ENCODE results near the gene SPSB4.

SPSB4 gene

GRCh38 chr3:141051443-141052200 is 475 bp downstream of the SPSB4 start (continued):
- TF ChIP-seq ZSCAN23 (tag by site-specific recombination; IDR thresholded peaks at IDR 0.05) (no peak), ZNF521 (tag by site-specific recombination; IDR thresholded peaks at IDR 0.05) (no peak), AEBP2 (tag by site-specific recombination; IDR thresholded peaks at IDR 0.05; ENCODE audit: borderline replicate concordance) (no peak), ZNF785 (tag by site-specific recombination; IDR thresholded peaks at IDR 0.05) (no peak), BCL11A (tag by site-specific recombination; IDR thresholded peaks at IDR 0.05; ENCODE audit: low read depth) (no peak), ZNF660 (tag by site-specific recombination; IDR thresholded peaks at IDR 0.05) (0 out of 2 replicates have a peak, but pooled peaks have one; percentile 2), ZNF670 (tag by site-specific recombination; IDR thresholded peaks at IDR 0.05; ENCODE audit: low read depth) (no peak), PRDM2 (tag by site-specific recombination; IDR thresholded peaks at IDR 0.05; ENCODE audit: borderline replicate concordance) (no peak), ZNF530 (tag by site-specific recombination; IDR thresholded peaks at IDR 0.05; ENCODE audit: low read depth) (no peak), ZNF19 (tag by site-specific recombination; IDR thresholded peaks at IDR 0.05; ENCODE audit: low read depth) (no peak), ZNF18 (tag by site-specific recombination; IDR thresholded peaks at IDR 0.05) (no peak), ZNF114 (tag by site-specific recombination; IDR thresholded peaks at IDR 0.05) (no peak), ZNF394 (tag by site-specific recombination; IDR thresholded peaks at IDR 0.05; ENCODE audit: borderline replicate concordance) (no peak), ZNF768 (tag by site-specific recombination; IDR thresholded peaks at IDR 0.05) (no peak), ZNF629 (tag by site-specific recombination; IDR thresholded peaks at IDR 0.05) (no peak), ZNF449 (tag by site-specific recombination; IDR thresholded peaks at IDR 0.05) (no peak)
